Activated T-helper 1 cell treated with Interleukin-2 at 50 U/mL for 16 hours (primary cell): ENCODE data around the gene TRIM40.
A peak's percentile ranks its signal among the peaks of the same experiment; 100 is the strongest.

Experiments used
- DNase-seq: peaks from one replicate; pipeline ENCODE4 v3.0.0-alpha.2; 2020; ENCODE audit warnings: low read depth

Gene TRIM40

GRCh38 chr6:30135757-30136156 lies at the start of gene TRIM40:
TRIM40 (plus strand) TSS chr6:30136140; CDS start chr6:30137037, 897 bp downstream.
- no peak for DNase-seq

GRCh38 chr6:30087876-30088275 lies 48.1 kb upstream of the TRIM40 start:
- no peak for DNase-seq

- DNase-seq, result no peak
Observed at GRCh38 chr6:30091577-30092381, 44.2 kb upstream of the TRIM40 start.

GRCh38 chr6:30092852-30093543 lies 42.9 kb upstream of the TRIM40 start:
- DNase-seq, result no peak

- DNase-seq, result no peak
Observed at GRCh38 chr6:30093951-30094661, 41.8 kb upstream of the TRIM40 start.

- no peak for DNase-seq
Observed at GRCh38 chr6:30096829-30097228, 39.1 kb upstream of the TRIM40 start.

- DNase-seq, result no peak
Observed at GRCh38 chr6:30097902-30098768, 37.8 kb upstream of the TRIM40 start.

GRCh38 chr6:30100154-30100553 lies 35.8 kb upstream of the TRIM40 start:
- no peak for DNase-seq

GRCh38 chr6:30100585-30101443 lies 35.1 kb upstream of the TRIM40 start:
- DNase-seq, result no peak

GRCh38 chr6:30101444-30102413 lies 34.2 kb upstream of the TRIM40 start:
- DNase-seq, result peak; percentile 48

- no peak for DNase-seq
Observed at GRCh38 chr6:30102414-30102969, 33.4 kb upstream of the TRIM40 start.

GRCh38 chr6:30102970-30103871 lies 32.7 kb upstream of the TRIM40 start:
- peak; percentile 70 for DNase-seq

- no peak for DNase-seq
Observed at GRCh38 chr6:30103872-30104179, 32.1 kb upstream of the TRIM40 start.

- no peak for DNase-seq
Observed at GRCh38 chr6:30104661-30105060, 31.3 kb upstream of the TRIM40 start.

- no peak for DNase-seq
Observed at GRCh38 chr6:30111266-30111856, 24.6 kb upstream of the TRIM40 start.

GRCh38 chr6:30112402-30112994 lies 23.4 kb upstream of the TRIM40 start:
- DNase-seq, result no peak

GRCh38 chr6:30113003-30113759 lies 22.8 kb upstream of the TRIM40 start, which contains the start of gene TRIM31:
TRIM31 (minus strand) TSS chr6:30113090; CDS start chr6:30112805, 285 bp downstream.
- DNase-seq, result no peak
